ENCODE data around the gene TLE4. TPM values are rescaled to one million over a fixed set of nuclear protein-coding genes. Genes with fewer than 3 reads are reported as not detected.

The TLE4 gene
- total and polyA plus RNA-seq, 7 donors, result 7.6 to 60.9 (median 29.1) TPM

- Histone ChIP-seq H3K36me3 (no peaks in the 10 kb centered on the region), H3K27me3 (no peaks in the 10 kb centered on the region), H3K27ac (no peak overlapping the region), H3K4me1 (no peaks in the 10 kb centered on the region), H3K4me3 (no peak overlapping the region), H3K9me3 (no peaks in the 10 kb centered on the region)
- WGBS, 2 donors, result 87 to 90% methylated on average over 1 of the region's 1 CpG
- intact Hi-C loops (cut with DNase I), result no loop called here
- no peak for TF ChIP-seq CTCF (IDR thresholded peaks at IDR 0.05)
- DNase-seq, result no peak
Measured at GRCh38 chr9:79774356-79774755, 202.6 kb downstream of the TLE4 start.
